Peyer's patch (tissue), 4 donors: ENCODE results near the gene GDAP1L1. TPM values are rescaled to one million over a fixed set of nuclear protein-coding genes. Genes with fewer than 3 reads are reported as not detected.

Experiments used
- DNase-seq, 3 donors: peaks; one replicate each; pipeline ENCODE4 v3.0.0-alpha.2; 2017 to 2019
- H3K27ac ChIP-seq, 4 donors: fragments of 200-600 bp; sonication (generic); one replicate each; pipeline ENCODE4 v1.5.1; 2016 to 2019
- H3K27me3 ChIP-seq, 2 donors: fragments of 200-600 bp; sonication (generic); one replicate each; pipeline ENCODE4 v1.5.1; 2019
- H3K36me3 ChIP-seq, 3 donors: fragments of 200-600 bp; sonication (generic); one replicate each; pipeline ENCODE4 v1.5.1; 2016 to 2019
- H3K4me1 ChIP-seq, 4 donors: fragments of 200-600 bp; sonication (generic); one replicate each; pipeline ENCODE4 v1.5.1; 2016 to 2019
- H3K4me3 ChIP-seq, 4 donors: fragments of 200-600 bp; sonication (generic); 1 replicate in 3 of 4; 2 replicates in 1 of 4; pipeline ENCODE4 v1.5.1; 2016 to 2019; ENCODE audit warnings: mild to moderate bottlenecking in 1 of 4
- H3K9me3 ChIP-seq, 4 donors: fragments of 200-600 bp; sonication (generic); one replicate each; pipeline ENCODE4 v1.5.1; 2016 to 2019; ENCODE audit warnings: mild to moderate bottlenecking in 1 of 4
- POLR2A ChIP-seq, 2 donors: fragments of 450-650 bp; IDR thresholded peaks; one replicate each; pipeline ENCODE4 v1.5.1; 2017; ENCODE audit warnings: antibody characterized with exemption in 2 of 2, mild to moderate bottlenecking in 2 of 2, moderate library complexity in 2 of 2
- total RNA-seq, 4 donors: library from RNA; depleted of rRNA; stranded (reverse); fragments of >200 nt; gene quantifications; one replicate each; pipeline ENCODE4 v1.1.0, GENCODE V29; 2016
- TF ChIP-seq, protein P1 (sequence below), 6 experiments: fragments of 450-650 bp in 4 of 6; fragments of 200-600 bp in 2 of 6; sonication (generic) in 1 of 6; IDR thresholded peaks; one replicate each; pipeline ENCODE4 v1.5.1; 2017 to 2019; ENCODE audit warnings: antibody characterized with exemption in 6 of 6, mild to moderate bottlenecking in 3 of 6, moderate library complexity in 1 of 6

The GDAP1L1 gene
- total RNA-seq, 4 donors from 2014 or later: 1.2 to 2.3 TPM; not detected in 2

GRCh38 chr20:44301285-44301684, 54.2 kb downstream of the GDAP1L1 start:
- H3K36me3 ChIP-seq: no peaks in the 10 kb centered on the region
- TF ChIP-seq, protein P1, sequence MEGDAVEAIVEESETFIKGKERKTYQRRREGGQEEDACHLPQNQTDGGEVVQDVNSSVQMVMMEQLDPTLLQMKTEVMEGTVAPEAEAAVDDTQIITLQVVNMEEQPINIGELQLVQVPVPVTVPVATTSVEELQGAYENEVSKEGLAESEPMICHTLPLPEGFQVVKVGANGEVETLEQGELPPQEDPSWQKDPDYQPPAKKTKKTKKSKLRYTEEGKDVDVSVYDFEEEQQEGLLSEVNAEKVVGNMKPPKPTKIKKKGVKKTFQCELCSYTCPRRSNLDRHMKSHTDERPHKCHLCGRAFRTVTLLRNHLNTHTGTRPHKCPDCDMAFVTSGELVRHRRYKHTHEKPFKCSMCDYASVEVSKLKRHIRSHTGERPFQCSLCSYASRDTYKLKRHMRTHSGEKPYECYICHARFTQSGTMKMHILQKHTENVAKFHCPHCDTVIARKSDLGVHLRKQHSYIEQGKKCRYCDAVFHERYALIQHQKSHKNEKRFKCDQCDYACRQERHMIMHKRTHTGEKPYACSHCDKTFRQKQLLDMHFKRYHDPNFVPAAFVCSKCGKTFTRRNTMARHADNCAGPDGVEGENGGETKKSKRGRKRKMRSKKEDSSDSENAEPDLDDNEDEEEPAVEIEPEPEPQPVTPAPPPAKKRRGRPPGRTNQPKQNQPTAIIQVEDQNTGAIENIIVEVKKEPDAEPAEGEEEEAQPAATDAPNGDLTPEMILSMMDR (IDR thresholded peaks at IDR 0.05): no peak
- no peak for TF ChIP-seq POLR2A (IDR thresholded peaks at IDR 0.05)
- DNase-seq: no peak
- no peaks in the 10 kb centered on the region for H3K27me3 ChIP-seq
- no peaks in the 10 kb centered on the region for H3K9me3 ChIP-seq
- H3K4me1 ChIP-seq: peaks cover 0 to 6% (median 0%) of the 10 kb centered on the region in 4 donors
- no peak overlapping the region for H3K27ac ChIP-seq
- H3K4me3 ChIP-seq: no peak overlapping the region

GRCh38 chr20:44302026-44302669, 55.0 kb downstream of the GDAP1L1 start:
- no peak for DNase-seq
- H3K27me3 ChIP-seq: no peaks in the 10 kb centered on the region
- H3K4me1 ChIP-seq: peaks cover 0 to 6% (median 0%) of the 10 kb centered on the region in 4 donors
- no peaks in the 10 kb centered on the region for H3K9me3 ChIP-seq
- TF ChIP-seq, protein P1 (IDR thresholded peaks at IDR 0.05): no peak
- TF ChIP-seq POLR2A (IDR thresholded peaks at IDR 0.05): no peak
- H3K27ac ChIP-seq: peak overlapping the region in 2 of 4 donors; percentile 39 to 67
- no peak overlapping the region for H3K4me3 ChIP-seq
- no peaks in the 10 kb centered on the region for H3K36me3 ChIP-seq

DNA sequence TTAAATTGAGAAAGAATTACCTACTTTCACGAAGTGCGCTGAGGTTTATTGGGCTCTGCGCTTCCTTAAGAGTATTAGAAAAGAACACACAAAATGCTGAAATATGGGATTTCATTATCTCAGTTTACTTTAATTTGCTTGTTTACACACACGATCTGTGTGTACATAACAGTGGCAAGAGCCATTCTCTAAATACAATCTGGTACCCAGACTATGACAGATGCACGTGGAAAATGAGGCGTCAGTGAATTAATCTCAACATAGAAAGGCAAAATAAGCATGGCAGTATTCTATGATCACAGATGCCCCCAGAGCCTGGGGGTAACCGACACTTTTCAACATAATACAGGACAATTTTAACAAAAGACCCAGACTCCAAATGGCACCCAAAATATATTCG, 55.6 kb downstream of the GDAP1L1 start:
- no peaks in the 10 kb centered on the region for H3K36me3 ChIP-seq
- no peak for DNase-seq
- H3K4me1 ChIP-seq: peaks cover 0 to 6% (median 0%) of the 10 kb centered on the region in 4 donors
- no peaks in the 10 kb centered on the region for H3K27me3 ChIP-seq
- no peak overlapping the region for H3K4me3 ChIP-seq
- TF ChIP-seq, protein P1 (IDR thresholded peaks at IDR 0.05): no peak
- no peak for TF ChIP-seq POLR2A (IDR thresholded peaks at IDR 0.05)
- no peaks in the 10 kb centered on the region for H3K9me3 ChIP-seq
- H3K27ac ChIP-seq: peak overlapping the region in 2 of 4 donors; percentile 39 to 67

GRCh38 chr20:44304383-44304782, 57.3 kb downstream of the GDAP1L1 start:
- peak in 1 of 3 donors; percentile 9 for DNase-seq
- Histone ChIP-seq H3K27ac (no peak overlapping the region), H3K4me1 (peaks cover 0 to 6% (median 0%) of the 10 kb centered on the region in 4 donors), H3K27me3 (no peaks in the 10 kb centered on the region), H3K4me3 (no peak overlapping the region), H3K9me3 (no peaks in the 10 kb centered on the region), H3K36me3 (no peaks in the 10 kb centered on the region)
- TF ChIP-seq POLR2A (IDR thresholded peaks at IDR 0.05): no peak
- TF ChIP-seq, protein P1 (IDR thresholded peaks at IDR 0.05): no peak

DNA sequence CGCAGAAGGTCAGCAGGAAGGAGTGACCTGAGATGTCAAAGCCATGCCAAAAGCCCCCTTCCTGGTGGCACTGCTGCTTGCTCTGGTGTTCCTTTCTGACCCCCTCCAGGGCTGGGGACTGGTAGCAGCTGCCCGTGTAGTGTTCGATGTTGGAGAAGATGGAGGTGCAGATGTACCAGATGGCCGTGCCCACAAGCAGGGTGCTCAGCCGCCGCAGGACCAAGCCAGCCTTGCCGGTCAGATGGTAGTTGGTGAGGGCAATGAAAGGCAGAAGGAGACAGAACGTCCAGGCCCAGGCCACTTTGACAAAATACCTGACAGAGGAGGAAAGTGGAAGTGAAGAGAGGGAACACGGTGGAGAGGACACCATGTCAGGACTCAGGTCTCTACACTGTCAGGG, 59.8 kb downstream of the GDAP1L1 start:
- DNase-seq: peak in 1 of 3 donors; percentile 15
- no peak for TF ChIP-seq POLR2A (IDR thresholded peaks at IDR 0.05)
- TF ChIP-seq, protein P1 (IDR thresholded peaks at IDR 0.05): no peak
- Histone ChIP-seq H3K36me3 (no peaks in the 10 kb centered on the region), H3K4me3 (no peak overlapping the region), H3K9me3 (no peaks in the 10 kb centered on the region), H3K27me3 (no peaks in the 10 kb centered on the region), H3K27ac (no peak overlapping the region), H3K4me1 (peaks cover 0 to 14% (median 5%) of the 10 kb centered on the region in 4 donors)
